ENCODE results near the gene COL19A1.

COL19A1 gene

DNA sequence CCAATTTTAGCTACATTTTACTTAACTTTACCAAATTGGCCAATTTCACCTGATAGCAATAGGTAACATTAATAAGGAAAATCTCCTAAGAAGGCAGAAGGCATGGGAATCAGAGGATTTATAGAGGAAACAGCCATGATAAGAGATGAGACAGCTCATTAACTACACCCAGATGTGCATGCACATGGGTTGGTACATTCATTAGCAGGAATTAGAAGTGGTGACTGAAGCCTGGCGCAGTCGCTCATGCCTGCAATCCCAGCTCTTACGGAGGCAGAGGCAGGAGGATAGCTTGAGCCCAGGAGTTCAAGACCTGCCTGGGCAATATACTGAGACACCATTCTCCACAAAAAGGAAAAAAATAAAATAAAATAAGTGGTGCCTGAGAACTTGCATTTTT lies 263.0 kb downstream of the COL19A1 start:
- no peak for DNase-seq (ENCODE audit: low read depth)

DNA sequence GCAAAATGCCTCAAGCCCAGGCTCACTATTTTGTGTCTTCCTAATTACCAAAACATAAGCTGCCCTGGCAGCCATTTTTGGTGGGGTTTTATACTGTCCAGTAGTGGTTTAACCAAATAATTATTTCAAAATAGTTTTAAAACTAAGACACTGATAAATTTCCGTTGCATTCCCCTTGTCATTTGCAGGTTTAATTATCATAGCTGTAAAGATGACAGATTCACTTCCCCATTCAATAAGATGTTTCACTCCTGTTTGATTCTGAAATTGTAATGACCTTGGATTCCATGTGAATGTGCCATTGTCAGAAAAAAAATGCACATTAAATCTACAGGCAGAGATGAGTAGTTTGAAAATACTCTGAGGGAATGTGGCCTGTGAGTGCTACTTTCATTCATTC lies 264.5 kb downstream of the COL19A1 start:
- DNase-seq (ENCODE audit: low read depth) = no peak

DNA sequence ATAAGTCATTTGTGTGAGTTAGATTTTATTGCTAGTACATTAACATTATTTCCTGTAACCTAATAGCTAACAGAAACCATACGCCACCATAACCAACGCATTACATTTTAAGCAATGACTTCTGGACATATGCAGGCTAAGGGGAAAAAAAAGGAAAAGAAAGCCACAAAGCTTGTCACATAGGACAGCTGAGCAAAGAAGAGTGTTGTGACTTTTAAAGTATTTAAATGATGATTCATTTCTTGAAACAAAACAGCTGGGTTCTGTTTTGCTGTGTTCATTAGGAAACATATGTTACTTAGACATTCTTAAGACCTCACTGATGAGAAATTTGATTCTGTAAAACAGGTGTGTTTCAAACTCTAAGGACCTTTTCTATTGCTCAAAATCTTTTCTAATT lies 265.2 kb downstream of the COL19A1 start:
- no peak for DNase-seq (ENCODE audit: low read depth)

DNA sequence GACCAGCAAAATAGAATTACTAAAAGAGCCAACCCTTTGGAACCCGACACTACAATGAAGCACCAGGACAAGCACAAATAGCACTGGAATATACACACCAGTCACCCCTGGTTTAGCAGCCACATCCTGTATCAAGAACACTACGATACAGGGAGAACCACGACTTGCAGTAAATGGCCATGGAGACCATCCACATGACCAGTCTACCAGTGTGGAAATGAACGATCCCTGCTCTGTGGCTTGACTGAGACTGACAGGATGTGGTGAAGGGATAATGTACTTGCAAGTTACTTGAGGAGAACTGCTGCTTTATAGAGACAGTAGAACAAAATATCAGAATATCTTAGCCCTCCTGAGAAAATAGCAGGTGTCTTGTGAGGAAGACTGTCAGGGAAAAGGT lies 266.9 kb downstream of the COL19A1 start:
- DNase-seq (ENCODE audit: low read depth) = no peak

DNA sequence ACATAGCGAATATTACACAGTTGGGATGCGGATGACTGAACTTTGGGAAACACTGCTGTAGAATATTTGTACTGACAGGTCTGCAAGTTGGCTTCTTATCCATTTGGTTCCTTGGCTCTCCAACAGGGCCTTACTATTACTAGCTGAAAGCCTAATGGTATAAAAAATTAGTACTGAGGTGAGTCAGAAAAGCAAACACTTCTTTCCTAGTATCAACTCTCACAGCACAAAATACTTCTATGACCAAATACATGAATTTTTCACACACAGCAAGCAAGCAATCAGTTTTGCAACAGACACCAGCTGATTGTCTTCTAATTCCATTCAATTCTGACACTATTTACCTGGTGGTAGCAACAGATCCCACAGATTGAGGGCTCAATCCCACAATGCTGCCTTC lies 268.2 kb downstream of the COL19A1 start:
- DNase-seq (ENCODE audit: low read depth) = no peak

DNA sequence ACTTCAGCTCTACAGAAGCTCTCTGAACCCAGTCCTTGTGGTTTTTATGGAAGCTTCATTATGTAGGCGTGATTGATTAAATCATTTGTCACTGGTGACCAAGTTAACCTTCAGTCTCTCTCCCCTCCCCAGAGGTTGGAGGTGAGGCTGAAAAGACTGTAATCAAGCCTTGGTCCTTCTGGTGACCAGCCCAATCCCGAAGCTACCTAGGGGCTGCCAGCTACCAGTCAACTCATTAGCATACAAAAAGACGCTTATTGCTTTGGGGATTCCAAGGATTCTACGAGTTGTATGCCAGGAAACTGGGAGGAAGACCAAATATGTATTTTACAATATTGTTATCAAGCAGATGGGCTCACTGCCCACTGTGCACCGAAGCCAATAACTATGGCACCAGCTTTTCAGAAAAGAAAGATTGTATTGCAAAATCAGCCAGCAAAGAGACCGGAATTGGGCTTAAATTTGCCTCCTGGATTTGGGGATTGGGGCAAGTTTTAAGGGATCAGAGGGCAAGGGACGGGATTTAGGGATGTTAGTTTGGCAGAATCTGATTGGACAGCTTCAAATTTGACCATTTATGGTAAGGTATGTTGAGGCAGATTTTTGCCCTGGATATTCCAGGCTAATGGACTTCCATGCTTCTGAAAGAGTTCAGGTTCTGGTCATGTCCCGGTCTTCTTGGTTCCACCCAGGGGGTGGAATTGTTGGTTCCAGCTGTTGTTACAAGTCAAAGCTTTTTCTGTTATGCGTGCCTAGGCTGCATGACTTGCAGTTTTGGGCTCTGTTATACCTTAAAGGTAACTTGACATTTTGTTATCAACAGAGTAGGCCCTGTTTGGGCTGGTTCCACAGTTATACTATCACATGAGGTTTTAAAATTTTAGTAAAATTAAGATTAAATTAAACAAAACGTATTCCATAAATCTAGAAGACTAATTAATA lies 269.1 kb downstream of the COL19A1 start:
- no peak for DNase-seq (ENCODE audit: low read depth)

DNA sequence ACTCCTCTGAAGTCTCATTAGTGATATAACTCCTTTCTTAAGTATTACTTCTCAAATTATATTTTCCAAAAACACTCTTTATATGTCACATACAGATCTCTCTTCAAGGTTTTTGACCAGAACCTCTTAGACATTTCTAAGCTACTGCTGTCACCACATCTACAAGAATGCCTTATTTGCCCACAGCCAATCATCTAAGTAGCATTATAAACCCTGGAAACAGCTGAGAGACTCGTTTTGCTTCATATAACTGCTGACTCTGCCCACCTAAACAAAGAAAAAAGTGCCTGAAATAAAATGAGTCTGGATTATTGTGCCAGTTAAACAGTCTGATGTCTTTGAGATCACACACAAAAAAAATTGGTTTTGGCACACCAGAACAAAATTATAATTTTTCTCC lies 270.6 kb downstream of the COL19A1 start:
- no peak for DNase-seq (ENCODE audit: low read depth)

DNA sequence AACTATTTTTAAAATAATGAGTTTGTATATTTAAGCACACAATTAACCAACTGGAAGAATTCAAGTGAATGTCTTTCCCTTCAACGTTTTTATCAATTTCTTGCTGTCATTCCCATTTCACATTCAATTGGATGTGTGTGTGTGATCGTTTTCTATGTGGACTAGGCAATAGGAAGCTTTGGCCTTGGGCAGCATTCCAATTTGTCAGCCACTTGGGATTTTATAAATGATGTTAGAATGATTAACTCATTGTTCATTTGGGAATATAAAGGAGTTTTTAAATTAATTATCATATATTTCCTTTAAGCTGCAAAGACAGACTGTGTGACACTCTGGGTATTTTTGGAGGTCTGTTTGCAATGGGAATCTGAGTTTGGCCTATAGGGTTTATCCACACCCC lies 274.1 kb downstream of the COL19A1 start:
- DNase-seq (ENCODE audit: low read depth) = no peak

DNA sequence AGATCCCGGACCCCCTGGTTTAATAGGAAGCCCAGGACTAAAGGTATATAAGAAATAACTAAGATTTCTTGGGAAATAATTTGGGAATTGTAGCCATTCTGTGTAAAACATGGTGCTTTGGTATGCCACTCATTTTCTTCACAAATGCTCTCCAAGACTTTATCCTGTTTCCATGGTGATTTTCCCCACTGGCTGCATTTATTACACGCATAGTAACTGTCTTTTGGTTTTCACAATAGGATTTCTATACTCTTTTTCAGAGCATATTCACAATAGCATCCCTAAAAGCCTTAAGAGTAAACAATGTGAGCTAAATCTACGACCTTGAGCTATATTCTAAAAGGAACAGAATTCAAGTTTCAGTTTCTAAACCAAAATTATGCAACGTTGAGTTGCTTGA lies 275.7 kb downstream of the COL19A1 start:
- DNase-seq (ENCODE audit: low read depth) = no peak

DNA sequence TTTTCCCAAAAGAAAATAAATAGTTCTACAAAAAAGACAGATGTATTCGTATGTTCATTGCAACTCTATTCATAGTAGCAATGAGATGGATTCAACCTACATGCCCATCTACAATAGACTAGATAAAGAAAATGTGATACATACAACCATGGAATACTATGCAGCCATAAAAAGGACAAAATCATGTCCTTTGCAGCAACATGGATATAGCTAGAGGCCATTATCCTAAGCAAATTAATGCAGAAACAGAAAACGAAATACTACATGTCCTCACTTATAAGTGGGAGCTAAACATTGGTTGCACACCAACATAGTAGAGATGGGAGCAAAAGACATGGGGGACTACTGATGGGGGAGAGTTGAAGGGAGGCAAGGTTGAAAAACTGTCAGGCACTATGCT lies 278.8 kb downstream of the COL19A1 start:
- no peak for DNase-seq (ENCODE audit: low read depth)

DNA sequence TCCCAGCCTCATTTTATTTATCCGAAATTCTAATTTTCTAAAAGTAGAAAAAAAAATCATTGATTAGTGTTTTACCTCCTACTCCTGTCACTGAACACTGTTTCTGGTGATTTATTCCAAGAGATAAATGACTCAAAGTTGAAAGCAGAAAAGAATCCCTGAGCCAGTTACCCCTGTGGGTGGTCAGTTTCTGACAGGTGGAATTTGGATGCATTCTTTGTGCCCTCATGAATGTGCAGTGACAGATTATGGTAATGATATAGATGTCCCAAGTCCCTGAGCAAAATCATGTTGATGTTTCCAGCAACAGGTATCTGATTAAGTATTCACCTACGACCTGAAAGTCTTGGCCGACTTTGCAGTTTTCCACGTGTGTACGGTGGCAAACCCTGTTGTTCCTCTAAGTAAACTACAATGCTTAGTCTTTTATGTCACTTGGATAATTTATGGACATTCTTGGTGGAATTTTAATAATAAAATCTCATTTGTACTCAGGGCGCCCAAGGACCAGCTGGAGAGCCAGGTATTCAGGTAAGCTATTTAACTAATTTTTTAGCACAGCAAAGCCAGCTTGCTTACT lies 282.9 kb downstream of the COL19A1 start:
- DNase-seq (ENCODE audit: low read depth) = no peak

DNA sequence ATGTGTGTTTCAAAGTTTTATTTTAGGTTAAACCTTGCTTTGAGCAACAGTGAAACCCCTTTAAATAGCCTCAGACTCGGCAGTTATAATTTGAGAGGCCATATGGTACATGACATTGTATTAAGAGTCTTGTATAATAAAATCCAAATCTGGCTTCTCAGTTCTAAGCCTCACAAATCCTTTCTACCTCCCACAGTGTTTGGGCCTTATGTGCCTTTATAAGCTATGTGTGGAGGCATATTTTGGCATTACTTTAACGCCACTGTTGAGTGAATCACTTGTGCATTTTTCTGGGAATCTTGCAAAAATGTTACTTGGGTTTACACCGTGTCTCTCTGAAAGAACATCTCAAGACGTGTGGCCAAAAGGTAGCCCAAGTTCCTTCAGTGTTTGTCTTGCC lies 284.2 kb downstream of the COL19A1 start:
- DNase-seq (ENCODE audit: low read depth) = no peak

DNA sequence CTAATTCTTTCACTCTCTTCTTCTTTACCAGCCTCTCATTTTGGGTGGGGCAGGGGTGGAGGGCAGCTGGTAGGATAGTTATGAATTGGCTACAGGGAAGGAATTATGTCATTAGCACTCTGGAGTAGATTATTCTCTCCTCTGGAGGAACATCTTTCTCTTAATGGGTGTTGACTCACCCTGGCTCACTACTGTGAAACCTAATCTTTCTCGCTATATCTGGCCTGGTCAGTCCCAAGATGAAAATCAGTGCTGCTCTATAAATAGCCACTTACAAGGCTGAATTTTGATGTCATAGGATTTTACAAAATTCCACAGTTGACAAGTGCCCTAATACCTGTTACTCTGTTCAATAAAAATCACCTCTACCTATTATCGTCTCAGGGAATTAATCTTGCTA lies 285.3 kb downstream of the COL19A1 start:
- no peak for DNase-seq (ENCODE audit: low read depth)

DNA sequence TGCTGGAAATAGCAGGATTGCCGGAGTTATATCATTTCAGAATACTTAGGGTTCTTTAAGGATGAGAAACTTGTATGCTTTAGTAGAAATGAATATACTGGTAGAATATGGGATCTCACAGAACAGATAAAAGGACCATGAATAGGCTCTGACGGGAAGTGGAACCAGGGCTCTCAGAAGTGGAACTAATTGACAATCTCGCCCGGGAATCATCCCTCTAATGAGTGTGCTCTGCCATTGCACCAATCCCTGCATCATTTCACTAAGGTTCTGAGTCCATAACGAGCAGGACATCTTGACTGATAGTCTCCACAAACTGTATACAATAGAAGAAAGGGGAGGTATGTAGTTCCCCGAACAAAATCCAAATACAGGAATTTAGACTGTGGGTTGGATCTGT lies 286.4 kb downstream of the COL19A1 start:
- no peak for DNase-seq (ENCODE audit: low read depth)

DNA sequence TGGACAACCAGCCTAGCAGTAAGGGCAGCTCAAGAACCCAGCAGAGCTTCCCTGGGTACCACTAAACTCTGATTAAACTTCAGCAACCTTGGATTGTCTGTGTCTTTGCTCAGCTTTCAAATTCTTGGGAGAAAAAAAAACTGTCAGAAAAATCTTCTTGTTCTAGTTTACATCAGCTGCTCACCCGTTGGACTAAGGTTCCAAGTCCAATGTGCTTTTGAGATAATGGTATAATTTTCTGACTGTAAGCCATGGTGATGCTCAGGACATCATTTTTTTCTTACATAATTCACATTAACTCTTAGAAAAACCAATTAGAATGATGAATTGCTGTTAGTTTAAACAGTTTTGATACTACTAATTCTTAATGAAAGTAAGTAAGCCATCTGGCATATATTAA lies 290.7 kb downstream of the COL19A1 start:
- no peak for DNase-seq (ENCODE audit: low read depth)

DNA sequence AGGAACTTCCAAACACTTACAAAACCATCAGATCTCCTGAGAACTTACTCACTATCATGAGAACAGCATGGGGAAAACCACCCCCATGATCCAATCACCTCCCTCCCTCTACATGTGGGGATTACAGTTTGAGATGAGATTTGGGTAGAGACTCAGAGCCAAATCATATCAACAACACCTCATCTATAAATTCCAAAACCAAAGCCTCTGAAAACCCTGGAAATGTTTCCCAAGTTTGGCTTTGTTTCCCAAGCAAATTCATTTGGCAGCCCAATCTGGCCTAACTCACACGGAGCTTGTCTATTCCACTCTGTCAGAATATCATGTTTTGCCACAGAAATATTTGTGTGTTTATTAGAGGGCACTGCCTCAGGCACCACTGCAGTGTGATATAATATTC lies 293.9 kb downstream of the COL19A1 start:
- DNase-seq (ENCODE audit: low read depth) = no peak

DNA sequence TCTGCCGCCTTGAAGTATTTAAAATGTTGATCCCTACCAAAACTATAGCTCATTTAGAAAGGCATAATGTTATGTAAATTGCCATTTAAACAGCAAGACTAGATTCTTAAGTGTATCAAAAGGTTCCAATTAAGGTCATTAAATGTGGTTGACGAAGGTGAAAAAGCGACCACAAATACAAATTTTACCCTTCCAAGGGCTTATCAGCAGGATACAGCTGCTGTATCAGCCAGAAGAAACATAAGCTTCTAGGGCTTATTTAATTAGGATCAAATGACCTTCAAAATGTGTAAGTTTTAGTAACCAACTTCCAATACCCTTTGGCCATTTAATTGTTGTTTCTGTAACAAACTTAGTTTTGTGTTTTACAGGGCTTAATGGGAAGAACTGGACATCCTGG lies 296.6 kb downstream of the COL19A1 start:
- DNase-seq (ENCODE audit: low read depth) = no peak

DNA sequence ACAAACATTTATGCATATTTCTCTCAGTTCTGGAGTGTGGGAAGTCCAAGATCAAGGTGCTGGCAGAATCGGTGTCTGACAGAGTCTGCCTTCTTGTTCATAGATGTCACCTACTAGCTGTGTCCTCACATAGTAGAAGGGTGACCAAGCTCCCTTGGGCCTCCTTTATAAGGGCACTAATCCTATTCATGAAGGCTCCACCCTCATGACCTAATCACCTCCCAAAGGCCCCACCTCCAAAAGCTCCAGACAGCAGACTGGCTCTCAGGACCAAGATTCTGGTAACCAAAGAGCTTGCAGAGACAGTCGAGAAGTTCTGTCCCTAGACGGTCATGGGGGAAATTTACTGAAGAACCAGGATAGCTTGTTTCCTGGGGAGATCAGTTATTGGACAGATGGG lies 297.4 kb downstream of the COL19A1 start:
- no peak for DNase-seq (ENCODE audit: low read depth)

DNA sequence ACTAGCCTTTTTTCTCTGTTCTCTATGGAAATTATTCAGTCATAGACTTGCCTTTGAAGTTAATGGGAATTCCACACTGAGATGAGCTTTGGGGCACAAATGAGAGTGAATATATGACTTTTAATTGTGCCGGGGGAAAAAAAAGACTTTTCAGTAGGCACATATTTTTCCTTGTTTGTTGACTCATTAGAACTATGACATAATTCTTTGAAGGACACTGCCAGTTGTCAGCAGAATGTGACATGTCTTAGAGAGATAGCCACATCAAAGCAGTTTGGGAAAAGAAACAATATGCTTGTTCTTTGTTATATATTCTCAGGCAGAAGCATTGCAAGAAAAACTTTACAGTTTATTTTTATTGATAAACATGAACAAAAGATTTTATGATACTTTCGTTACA lies 298.2 kb downstream of the COL19A1 start:
- no peak for DNase-seq (ENCODE audit: low read depth)

DNA sequence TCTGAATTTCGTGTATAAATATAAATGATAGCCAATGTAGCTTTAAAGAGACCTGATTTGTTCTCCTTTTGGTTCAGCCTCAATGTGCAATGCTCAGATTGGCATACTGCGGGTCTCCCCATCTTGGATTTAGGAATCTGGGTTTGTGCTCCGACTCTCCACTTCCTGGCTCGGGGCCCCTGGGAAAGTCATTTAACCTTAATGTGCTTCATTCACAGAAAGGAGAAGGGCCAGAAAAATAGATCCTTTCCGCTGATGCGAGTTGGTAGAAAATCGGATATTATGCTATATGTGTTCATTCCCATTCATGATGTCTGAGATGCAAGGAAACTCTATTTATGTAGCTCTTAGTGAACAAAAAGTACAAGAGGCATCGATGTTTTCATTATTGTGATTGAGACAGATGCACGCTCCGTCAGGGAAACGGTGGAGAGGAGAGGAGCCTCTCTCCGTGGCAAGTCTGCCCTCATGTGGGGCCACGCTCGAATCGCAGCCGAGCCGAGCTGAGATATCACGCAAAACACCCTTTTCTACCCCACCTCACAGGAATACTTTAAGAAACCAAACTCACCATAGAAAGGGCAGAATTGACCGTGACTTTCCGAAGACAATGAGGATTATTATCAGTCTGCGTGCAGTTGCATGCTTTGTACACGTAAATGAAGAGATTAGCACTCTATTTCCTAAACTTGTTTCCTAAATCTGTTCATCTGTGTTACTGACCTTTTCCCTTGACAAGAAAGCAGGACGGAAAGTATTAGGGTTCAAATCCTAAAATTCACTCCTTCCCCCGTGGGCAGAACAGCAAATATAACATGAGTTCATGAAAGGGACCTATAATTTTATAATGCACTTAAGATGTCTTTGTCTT lies 300.0 kb downstream of the COL19A1 start:
- no peak for DNase-seq (ENCODE audit: low read depth)

DNA sequence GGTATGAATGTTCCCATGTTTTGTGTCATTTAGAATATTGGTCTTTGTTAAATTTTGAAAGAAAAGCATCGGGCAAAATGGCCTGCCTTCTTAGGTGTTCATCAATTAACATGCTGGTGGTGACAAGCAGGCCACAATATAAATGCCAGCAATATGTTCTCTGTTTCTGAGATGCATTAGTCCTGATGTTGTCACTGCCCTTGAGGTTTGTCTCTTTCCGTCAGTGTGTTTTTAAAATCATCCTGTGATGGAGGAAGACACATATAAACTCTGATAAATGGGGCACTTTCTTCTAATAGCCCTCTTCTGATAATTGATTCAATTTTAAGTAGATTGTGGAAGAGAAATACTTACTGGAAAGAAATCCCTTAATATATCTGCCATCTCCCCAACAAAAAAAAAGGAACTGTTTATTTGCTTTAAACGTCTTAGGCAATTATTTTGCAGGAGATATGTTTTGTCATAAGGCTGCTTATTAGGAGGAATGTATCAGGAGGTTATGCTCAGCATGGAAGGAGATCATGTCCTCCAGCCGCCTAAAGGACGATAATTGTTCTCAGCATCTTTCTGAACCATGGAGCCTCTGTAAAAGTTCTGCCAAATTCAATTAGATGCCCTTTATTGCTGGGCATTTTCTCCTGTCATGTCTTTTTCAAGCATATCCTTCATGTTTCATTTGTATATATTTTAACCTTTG lies 302.5 kb downstream of the COL19A1 start:
- DNase-seq (ENCODE audit: low read depth) = no peak

DNA sequence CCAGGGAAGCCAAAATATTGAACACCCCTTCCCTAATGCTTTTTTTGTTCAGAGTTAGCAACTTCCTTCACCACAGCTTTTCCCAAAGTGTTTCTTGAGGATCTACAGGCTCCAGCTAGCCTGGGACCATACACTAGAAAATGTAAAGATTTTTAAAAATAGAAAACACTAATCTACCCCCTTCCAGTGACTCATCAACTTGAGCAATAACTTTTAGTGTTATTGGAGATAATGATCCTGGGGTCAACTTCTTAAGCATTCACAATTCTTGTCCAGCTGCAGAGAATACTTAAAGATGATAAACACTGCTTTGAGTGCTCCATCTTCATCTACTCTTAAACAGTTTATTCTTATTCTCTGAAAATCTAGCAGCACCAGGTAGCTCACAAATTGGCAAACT lies 304.9 kb downstream of the COL19A1 start:
- no peak for DNase-seq (ENCODE audit: low read depth)
